NCI-H510A treated with DMSO at 0.1 percent for 48 hours (cell line): Measurements from ENCODE around the gene NDUFA9.

ENCODE experiments used
- DNase-seq: peaks from one replicate; lab custom pipeline; 2025; lab: John Stamatoyannopoulos, UW

NDUFA9 gene

DNA sequence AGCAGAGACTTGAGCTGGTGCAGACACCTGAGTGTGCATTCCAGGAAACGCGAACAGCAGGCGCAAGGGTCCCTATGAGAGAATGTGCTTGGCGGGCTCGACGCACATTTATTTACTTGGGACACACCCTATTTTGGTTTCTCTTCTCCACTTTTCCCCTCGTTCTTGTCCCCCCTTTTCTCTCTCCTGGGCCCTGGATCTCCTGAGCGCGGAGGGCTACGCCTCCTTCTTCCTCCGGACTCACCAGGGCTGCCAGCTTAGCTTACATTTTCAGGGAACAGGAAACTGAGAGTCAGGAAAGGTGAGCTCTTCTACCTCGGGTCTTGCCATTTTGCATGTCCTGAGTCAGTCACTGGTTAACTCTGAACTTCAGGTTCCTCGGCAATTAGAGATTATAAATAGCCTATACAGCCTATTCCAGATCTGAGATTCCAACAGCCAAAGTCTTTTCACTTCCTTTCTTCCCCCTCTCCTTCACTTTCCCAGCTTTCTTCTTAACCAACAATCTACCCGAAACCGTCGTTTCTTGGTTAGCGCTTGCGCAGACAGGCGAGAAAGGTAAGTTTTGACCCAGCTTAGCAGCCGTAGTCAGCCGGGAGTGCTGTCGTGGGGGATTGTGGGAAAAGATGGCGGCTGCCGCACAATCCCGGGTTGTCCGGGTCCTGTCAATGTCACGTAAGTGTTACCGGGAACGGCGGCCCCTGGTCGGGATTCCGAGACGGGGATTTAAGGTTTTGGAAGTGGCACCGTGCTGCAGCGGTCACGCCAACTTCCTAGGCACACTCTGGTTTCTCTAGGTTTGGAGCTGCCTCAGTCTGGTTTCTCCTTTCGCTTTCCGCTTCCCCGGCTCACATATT lies at the start of gene NDUFA9, which contains the start of gene AKAP3:
TSS of gene NDUFA9 (plus strand) at position 614 of the 857 bp plus-strand sequence. CDS start at position 627, 13 bp downstream.
TSS of gene AKAP3 (minus strand) at position 551 of the 857 bp plus-strand sequence. CDS start 10,855 bp downstream, outside the sequence.
- peak; percentile 84 for DNase-seq

DNA sequence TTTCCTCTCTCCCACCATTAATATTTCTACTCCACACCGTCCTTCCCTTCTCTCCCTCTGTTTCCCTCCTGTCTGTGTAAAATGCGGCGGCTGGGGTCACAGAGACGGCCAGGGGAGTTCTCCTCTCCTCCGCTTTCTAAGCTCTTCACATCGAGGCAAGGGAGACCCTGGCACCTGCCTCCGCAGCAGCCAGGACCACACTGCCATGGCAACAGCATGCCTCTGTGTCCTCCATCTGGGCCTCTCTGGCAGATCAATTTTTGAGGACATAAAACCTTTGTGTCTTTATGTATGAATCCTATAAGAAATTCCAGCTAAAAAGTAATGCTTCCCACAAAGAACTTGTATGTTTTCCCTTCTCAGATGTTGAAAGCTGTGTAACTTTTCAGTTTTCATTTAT lies 45.5 kb upstream of the NDUFA9 start:
- DNase-seq = no peak

DNA sequence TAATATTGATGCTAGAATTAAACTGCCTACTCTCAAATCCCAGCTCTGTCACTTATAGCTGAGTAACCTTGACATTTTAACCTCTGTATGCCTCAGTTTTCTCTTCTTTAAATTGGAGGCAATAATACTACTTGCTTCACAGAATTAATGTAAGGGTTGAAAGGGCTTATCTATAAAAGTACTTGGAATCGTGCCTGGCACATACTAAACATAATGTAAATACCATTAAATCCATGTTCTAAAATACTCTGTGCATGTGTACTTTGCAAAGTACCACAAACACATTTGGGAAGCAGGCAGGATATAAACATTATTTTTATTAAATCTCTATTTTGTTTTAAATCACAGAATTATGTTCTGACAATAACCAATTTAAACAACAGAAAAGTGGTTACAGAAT lies 45.0 kb upstream of the NDUFA9 start:
- DNase-seq = no peak

DNA sequence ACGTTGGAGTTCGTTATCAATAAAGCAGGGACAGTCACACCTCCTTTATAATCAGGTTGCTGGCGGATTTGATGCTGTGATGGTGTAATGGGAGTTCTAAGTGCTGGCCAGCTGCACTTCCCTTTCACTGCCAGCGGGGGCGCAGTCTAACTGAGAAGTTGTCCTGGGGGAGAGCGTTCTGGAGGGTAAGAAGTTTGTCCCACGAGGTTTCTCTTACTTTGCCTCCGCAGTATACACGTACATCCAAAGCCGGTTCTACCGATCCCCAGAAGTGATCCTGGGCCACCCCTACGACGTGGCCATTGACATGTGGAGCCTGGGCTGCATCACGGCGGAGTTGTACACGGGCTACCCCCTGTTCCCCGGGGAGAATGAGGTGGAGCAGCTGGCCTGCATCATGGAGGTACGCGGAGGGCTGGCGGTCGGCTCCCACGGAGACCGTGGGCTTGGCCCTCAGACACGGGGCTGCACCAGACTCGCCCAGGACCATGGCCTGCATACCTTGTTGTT lies 44.2 kb upstream of the NDUFA9 start:
- peak; percentile 87 for DNase-seq

DNA sequence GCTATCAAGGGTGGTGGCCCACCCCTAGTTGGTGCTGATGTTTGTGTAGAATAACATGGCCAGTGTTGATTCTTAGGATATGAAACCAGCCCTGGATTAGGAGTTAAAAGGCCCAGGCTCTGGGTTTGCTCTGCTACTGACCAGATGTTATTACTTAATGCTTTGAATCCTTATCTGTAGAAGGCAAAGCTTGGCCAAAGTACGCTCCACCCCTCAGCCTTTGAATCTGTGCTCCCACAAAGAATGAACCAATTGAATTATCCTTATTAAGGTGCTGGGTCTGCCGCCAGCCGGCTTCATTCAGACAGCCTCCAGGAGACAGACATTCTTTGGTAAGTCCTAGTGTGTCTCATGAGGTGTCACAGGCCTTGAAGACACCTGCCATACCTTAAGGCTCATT lies 41.9 kb upstream of the NDUFA9 start:
- no peak for DNase-seq

DNA sequence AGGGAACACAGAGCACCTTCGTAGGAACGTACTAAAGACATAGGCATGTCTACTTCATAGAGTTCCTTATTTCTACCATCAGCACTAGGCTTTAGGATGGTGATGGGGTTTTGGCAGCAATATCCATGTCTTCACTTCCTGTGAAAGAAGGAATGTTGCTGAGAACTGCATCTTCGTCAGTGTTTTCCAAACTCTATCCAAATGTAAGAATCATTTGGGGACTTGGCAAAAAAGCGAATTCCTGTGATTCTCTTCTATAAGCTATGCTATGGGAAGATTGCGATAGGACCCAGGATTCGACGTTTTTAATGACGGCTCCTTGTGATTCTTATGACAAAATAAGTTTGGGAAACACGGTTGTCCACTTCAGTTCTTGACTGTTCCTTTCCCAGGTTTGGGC lies 39.8 kb upstream of the NDUFA9 start:
- no peak for DNase-seq

DNA sequence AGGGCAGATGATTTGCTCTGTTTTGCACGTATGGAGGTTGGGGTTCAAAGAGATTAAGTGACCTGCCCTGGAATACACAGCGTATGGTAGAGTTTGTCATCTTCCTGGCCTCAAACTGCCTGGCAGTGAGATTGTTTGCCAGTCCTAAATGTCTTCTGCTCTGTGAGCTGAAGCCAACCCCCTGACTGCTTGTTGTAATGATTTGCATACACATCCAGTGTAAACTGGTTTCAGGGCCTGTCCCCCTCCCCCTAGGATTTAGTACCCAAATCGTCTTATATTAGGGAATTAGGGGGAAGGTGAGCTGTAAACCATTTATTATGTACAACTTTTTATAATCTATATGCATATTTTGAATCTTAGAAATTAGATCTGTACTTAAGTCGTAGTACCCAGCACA lies 38.4 kb upstream of the NDUFA9 start:
- no peak for DNase-seq

DNA sequence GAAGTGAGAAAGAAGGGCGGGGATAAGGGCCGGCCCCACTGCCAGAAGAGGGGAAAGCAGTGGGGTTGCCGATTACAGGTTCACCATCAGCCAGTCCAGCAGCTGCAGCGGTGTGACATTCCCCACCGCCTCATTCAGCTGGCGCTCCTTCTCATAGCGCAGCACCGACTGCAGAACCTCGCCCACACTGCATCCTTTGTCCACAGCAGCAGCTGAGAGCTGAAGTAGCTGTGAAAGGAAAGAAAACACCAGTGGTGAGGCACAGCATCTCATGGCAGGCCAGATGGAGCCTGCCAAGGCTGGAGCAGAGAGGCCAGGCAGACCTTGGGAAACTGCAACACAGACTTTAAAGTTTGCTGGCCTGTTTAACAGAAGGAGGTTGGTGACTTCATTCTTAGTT lies 33.2 kb upstream of the NDUFA9 start:
- DNase-seq = no peak

DNA sequence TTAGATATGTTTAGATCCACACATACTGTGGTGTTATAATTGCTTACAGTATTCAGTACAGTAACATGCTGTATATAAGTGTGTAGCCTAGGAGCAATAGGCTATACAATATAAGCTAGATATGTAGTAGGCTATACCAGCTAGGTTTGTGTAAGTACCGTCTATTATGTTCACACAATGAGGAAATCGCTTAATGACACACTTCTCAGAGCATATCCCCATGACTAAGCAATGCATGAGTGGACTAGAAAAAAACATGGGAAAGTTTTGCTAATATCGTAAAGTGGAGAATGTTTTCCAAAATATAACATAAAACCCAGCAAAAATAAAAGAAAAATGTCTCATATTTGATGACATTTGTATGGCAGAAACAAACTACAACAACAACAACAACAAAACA lies 27.4 kb upstream of the NDUFA9 start:
- DNase-seq = no peak

DNA sequence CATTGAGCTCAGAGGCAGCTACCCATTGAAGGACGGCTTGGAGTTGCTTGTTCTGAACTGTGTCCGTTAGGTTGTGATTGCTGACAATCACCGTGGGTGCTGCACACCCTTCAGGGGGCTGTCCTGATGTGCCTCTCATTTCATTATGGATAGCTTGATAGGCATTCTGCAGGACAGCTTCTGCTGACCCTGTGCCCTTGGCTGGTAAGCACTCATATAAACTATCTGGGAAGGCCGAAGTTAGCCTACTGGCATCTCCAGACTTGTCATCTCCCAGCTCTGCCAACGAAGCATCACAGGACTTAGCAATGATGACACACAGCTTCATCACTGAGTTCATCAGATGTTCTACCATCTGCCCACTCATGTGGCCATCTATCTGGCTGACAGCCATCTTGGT lies 22.4 kb upstream of the NDUFA9 start:
- DNase-seq = no peak

DNA sequence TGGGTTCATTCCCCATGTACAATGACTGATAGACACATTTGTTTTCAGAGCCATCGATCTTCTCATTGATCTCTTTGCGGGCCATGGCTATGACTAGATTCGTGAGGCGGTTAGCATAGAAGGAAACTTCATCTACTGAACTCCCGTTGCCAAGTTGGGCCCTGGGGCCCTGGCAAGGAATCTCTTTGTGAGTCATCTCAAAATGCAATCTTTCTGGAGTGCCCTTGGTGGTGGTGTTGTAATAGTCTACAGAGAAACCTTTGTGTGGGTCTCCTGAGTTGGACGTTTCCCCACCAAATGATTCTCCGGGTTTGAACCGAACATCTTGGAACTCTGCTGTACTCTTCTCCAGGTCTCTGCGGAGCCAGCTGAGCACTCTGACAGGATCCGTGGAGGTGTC lies 20.5 kb upstream of the NDUFA9 start:
- DNase-seq = no peak

DNA sequence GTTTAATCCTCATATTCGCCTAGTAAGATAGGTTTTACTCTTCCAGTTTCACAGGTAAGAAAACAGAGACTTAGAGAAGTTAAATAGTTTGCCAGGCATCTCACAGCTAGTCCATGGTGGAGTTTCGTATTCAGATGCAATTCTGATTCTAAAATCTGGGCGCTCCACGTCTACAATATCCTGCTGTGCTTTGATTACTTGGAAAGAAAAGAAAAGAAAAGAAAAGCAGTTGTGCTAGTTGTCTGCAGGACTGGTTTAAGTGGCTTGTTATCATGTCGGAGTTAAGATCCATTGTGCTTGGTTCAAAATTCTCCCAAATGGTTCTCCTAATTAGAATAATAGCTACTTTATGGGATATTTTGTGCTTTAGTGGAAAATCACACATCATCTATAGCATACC lies 18.7 kb upstream of the NDUFA9 start:
- no peak for DNase-seq

DNA sequence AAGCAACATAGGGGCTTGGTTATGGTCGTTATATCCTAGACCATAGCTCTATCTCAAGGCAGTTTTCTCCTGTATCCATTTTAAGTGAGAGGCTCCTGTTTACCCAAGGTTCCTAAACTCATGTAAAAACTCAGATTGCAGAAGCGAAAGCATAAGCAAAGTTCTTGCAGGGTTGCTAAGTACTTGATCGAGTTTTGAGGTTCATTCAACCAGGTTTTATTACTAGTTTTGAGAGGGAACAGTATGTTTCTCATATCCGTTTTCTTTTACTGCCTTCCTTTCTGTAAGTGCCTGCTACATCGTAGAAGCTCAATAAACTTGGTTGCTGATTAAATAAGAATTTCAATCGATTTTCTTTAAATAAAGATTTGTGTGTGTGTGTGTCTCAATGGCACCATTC lies 5.2 kb upstream of the NDUFA9 start:
- no peak for DNase-seq

DNA sequence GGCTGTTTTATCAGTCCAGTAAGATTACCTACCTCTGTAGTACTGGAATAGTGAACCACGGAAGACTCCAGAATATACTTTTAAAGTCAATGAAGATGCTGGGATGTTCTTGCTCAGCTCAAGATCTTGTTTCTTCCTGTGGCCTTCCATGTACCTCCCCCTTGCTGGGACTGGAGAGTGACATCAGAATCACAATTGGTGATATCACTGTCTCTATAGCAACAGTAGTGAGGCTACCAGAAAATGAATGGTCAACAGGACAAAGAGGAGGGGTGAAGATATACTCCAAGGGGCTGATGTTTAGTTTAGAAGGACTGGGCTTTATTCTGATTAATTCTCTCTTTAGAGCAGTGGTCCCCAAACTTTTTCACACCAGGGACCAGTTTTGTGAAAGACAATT lies 3.9 kb upstream of the NDUFA9 start:
- no peak for DNase-seq

DNA sequence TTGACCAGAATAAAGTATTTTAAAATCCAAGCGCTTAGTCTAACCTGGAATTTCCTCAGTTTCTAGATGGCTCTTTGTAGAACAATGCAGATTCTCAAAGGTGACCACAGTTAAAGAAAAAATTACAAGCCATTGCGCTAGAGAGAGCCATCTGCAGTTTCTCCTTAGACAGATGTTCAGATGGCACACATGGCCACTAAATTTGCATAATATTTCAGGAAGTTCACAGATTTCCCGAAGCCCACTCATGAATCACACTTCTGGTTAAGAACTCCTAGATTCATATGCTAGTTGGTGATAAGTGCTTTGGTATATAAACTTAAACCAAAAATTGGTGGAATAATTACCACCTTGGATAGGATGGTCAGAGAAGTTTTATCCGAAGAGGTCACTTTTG lies 812 bp upstream of the NDUFA9 start:
- no peak for DNase-seq

DNA sequence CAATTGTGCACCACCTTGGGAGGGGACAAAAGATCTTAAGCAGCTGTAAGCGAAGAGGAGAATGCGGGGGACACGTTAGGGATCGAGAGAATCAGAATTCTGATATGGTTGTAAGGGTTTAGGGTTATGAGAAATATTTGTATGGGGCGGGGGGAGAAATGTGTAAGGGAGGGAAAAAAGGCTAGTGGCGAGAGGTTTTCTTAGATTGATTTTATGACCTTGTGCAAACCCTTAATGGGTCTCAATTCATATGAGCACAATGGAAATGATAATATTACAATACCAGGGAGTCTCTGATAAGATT lies 396 bp downstream of the NDUFA9 start:
- no peak for DNase-seq

DNA sequence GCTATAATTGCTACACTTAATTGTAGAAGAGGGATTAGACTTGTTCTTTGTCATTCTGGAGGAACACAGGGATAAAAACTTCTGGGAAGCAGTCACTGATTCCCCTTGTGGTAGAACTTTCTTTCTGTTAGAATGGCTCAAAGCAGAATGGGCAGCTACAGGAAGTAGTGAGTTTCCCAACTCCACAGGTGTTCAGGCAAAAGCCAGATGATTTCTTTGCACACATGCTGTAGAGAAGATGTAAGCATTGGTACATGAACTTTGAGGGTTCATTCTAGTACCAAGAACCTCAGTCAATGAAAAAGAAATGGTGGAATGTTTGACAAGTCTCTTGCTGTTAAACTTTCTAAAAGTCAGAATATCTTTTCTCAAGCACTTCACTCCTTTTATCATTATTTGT lies 4.3 kb downstream of the NDUFA9 start:
- no peak for DNase-seq

DNA sequence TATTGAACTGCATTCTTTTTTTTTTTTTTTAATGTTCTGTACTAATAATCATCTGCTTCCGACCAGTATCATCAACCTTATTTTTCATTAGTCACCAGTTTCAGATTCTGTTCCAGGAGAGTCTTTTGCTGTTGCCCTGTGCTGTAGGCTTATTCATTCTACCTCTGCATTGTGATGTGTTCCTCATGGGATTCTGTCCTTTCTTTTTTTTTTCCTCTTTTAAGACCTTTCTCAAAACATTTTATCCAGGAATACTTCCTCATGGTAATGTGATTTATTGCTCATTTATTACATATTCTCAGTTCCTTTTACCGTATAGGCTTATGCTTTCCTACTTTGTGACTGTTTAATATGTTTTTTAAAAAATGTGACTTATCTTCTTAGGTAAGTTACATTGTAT lies 4.8 kb downstream of the NDUFA9 start:
- no peak for DNase-seq

DNA sequence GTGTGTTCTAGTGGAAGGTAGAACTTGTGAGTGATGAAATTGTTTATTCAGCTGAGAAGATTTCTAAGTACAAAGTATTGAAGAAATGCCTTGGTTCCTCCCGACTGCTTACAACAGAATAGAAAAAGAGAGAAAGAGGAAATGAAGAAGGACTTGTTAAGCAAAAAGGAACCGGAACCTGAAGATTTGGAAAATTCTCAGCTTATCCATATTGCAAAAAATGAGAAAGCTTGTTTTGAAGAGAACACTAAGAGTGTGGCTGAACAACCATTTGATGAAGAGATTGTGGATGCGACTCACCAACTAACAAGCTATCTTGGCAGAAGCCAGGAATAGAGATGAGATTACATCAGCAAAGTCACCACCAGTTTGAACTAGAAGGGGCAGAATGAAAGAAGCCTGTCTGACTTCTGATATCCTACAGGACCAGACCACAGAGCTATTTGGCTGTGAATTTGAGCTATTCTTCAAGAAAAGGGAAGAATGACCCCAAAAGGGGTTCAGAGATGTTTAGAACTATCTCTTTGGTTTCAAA lies 15.1 kb downstream of the NDUFA9 start:
- DNase-seq = no peak

DNA sequence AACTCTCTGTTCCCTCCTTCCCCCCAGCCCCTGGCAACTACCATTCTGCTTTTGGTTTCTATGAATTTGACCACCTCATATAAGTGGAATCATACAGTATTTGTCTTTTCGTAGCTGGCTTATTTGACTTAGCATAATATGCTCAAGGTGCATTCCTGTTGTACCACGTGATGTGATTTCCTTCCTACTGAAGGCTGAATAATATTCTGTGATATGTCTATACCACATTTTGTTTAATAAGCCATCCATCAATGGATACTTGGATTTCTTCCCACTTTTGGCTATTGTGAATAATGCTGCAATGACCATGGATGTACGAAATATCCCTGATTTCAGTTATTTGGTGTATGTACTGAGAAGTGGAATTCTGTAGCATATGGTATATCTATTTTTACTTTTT lies 16.3 kb downstream of the NDUFA9 start:
- no peak for DNase-seq

DNA sequence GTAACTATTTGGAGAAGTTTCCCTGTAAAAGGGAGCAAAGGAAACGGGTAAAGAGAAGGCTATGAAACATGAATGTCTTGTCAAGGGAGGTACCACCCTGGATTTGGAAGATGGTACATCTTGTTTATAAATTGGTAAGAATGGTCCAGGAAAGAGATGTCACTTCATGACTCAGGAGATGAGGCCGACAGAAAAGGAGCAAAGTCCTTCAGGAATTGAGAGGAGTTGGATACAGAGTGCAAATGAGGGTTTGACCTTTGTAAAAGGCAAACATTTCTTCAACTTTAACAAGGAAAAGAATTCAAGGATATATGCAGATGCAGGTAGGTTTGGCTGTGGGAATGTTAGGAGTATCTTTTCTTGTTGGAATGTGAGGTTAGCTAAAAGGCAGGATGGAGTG lies 30.8 kb downstream of the NDUFA9 start:
- DNase-seq = no peak

DNA sequence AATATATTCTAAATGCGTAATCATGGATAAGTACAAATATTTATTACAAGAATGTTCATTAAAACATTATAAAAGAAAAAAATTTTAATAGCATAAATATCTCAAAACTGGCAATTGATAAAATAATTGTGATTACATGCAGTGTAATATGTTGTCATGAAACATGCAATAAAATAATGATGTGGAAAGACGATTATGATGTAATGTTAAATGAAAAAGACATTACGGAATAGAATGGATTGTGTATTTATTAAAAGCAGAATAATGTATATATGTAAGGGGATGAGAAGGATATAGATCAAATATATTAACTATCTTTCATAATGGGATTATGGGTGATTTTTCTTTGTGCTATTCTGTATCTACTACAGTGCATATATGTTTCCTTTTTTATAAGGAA lies 32.8 kb downstream of the NDUFA9 start:
- no peak for DNase-seq

DNA sequence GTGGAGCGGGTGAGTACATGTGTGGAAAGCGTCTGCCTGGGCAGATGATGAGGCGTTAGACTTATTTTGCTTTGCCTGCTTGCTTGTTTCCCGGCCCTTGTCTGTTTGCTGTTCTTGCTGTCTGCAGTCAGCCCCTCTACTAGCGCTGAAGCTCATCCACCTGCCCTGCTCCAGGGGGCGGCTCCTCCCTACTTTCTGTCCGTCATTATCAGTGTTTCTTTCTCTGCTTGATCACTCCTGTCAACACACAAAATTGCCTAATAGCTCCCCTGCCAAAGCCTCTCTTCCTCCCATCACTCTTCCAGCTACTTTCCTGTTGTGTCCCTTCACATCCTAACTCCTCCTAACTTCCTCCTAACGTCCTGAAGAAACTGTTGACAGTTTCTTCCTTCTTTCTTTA lies 36.4 kb downstream of the NDUFA9 start:
- no peak for DNase-seq

DNA sequence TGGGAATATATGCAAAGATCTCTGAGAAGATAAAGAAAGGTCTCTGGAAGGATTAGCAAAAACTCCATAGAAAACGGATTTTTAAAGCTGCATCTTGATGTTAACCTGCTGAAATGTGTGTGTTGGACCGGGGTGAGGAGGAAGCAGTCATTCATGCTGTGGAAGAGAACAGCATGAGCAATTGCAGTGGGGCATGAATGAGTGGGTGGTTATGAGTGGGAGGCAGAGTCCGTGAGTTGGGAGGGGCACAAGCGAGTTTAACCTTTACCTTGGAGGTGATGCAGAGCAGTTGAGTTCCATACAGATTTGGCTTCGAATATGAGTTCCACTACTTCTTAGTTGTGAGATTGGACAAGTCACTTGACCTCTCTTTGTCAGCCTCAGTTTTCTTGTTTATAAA lies 41.8 kb downstream of the NDUFA9 start:
- no peak for DNase-seq
